Smooth muscle cell (in vitro differentiated cells): ENCODE results near the gene DPP7. TPM values are rescaled to one million over a fixed set of nuclear protein-coding genes. Genes with fewer than 3 reads are reported as not detected.
A peak's percentile ranks its signal among the peaks of the same experiment; 100 is the strongest.

Source experiments
- DNase-seq: peaks from one replicate; lab custom pipeline; 2025; ENCODE audit not compliant: unreplicated experiment; lab: John Stamatoyannopoulos, UW
- H2AFZ ChIP-seq: fragments of 200-600 bp; sonication (generic); 2 replicates; pipeline ENCODE4 v1.6.0; 2016; ENCODE audit warnings: antibody characterized with exemption, low read depth, mild to moderate bottlenecking
- H3F3A ChIP-seq: fragments of 200-600 bp; sonication (generic); 2 replicates; pipeline ENCODE4 v1.6.0; 2017; ENCODE audit warnings: antibody characterized with exemption, low read depth
- H3K27ac ChIP-seq: fragments of 200-600 bp; sonication (generic); 2 replicates; pipeline ENCODE4 v1.5.1; 2016; ENCODE audit warnings: low read depth, mild to moderate bottlenecking
- H3K27me3 ChIP-seq: fragments of 200-600 bp; sonication (generic); 2 replicates; pipeline ENCODE4 v1.6.1; 2016; ENCODE audit warnings: low read depth, mild to moderate bottlenecking
- H3K36me3 ChIP-seq: fragments of 200-600 bp; sonication (generic); 2 replicates; pipeline ENCODE4 v1.5.1; 2016; ENCODE audit warnings: low read depth
- H3K4me1 ChIP-seq: fragments of 200-600 bp; sonication (generic); 2 replicates; pipeline ENCODE4 v1.5.1; 2016; ENCODE audit warnings: low read depth
- H3K4me2 ChIP-seq: fragments of 200-600 bp; sonication (generic); 2 replicates; pipeline ENCODE4 v1.6.0; 2016; ENCODE audit warnings: mild to moderate bottlenecking
- H3K4me3 ChIP-seq: fragments of 200-600 bp; sonication (generic); 2 replicates; pipeline ENCODE4 v1.5.1; 2016; ENCODE audit warnings: mild to moderate bottlenecking
- H3K79me2 ChIP-seq: fragments of 200-600 bp; sonication (generic); 2 replicates; pipeline ENCODE4 v1.6.0; 2016; ENCODE audit warnings: low read depth, mild to moderate bottlenecking
- H3K9ac ChIP-seq: fragments of 200-600 bp; sonication (generic); 2 replicates; pipeline ENCODE4 v1.6.0; 2016; ENCODE audit warnings: low read depth
- H3K9me3 ChIP-seq: fragments of 200-600 bp; sonication (generic); replicated peaks from 2 replicates; pipeline ENCODE4 v1.5.1; 2016; ENCODE audit warnings: low read depth
- H4K20me1 ChIP-seq: fragments of 200-600 bp; sonication (generic); 2 replicates; pipeline ENCODE4 v1.6.0; 2016; ENCODE audit warnings: low read depth
- CTCF ChIP-seq: fragments of 200-600 bp; sonication (generic); IDR thresholded peaks from 2 replicates; pipeline ENCODE4 v1.5.1; 2017; ENCODE audit warnings: borderline replicate concordance, mild to moderate bottlenecking, antibody characterized with exemption; ENCODE audit not compliant: insufficient read depth, poor library complexity, severe bottlenecking
- WGBS: methylation state at CpG from one replicate; pipeline ENCODE4 v1.1.7; 2016; ENCODE audit warnings: low lambda C conversion rate; 5-methylcytosine and 5-hydroxymethylcytosine counted together
- polyA plus RNA-seq: library from polyadenylated mRNA; unstranded; fragments of >200 nt; fragmentation: Nextera tagmentation; extraction: Ambion mirVana; gene quantifications from 2 replicates; pipeline ENCODE4 v1.2.1, GENCODE V29; 2016
- total RNA-seq: library from RNA; depleted of rRNA; stranded (reverse); fragments of >200 nt; gene quantifications from 2 replicates; pipeline ENCODE4 v1.2.3, GENCODE V29; 2014

The DPP7 gene
- total and polyA plus RNA-seq, 2 experiments from 2014 or later = 51.4 to 170 TPM

GRCh38 chr9:137070906-137071275, 43.6 kb downstream of the DPP7 start:
- H3K36me3 ChIP-seq = no peaks in the 10 kb centered on the region
- H3K4me2 ChIP-seq = peak overlapping the region; percentile 95
- no peak overlapping the region for H3K9ac ChIP-seq
- H3K27me3 ChIP-seq = peaks cover 6% of the 10 kb centered on the region
- no peak overlapping the region for H3K27ac ChIP-seq
- peak overlapping the region; percentile 51 for H3K4me3 ChIP-seq
- peaks cover 8% of the 10 kb centered on the region for H3K4me1 ChIP-seq
- H3F3A ChIP-seq = no peaks in the 10 kb centered on the region
- no peaks in the 10 kb centered on the region for H4K20me1 ChIP-seq
- 23% methylated on average over 6 of the region's 6 CpGs for WGBS
- no peak for DNase-seq
- H2AFZ ChIP-seq = peak overlapping the region; percentile 51
- H3K79me2 ChIP-seq = no peaks in the 10 kb centered on the region
- no peak for TF ChIP-seq CTCF
- H3K9me3 ChIP-seq = no peaks in the 10 kb centered on the region

GRCh38 chr9:137070201-137070905, 44.2 kb downstream of the DPP7 start, which contains the start of gene SAPCD2:
SAPCD2 (minus strand) TSS chr9:137070557; CDS start chr9:137070460, 97 bp downstream.
- Histone ChIP-seq H3F3A (no peaks in the 10 kb centered on the region), H3K79me2 (no peaks in the 10 kb centered on the region), H3K36me3 (no peaks in the 10 kb centered on the region), H3K27me3 (peaks cover 6% of the 10 kb centered on the region), H4K20me1 (no peaks in the 10 kb centered on the region), H3K4me1 (peaks cover 8% of the 10 kb centered on the region), H3K4me2 (peak within 1 kb of the TSS; percentile 95), H2AFZ (peak within 1 kb of the TSS; percentile 51), H3K4me3 (peak within 1 kb of the TSS; percentile 51), H3K9me3 (no peaks in the 10 kb centered on the region), H3K9ac (no peak within 1 kb of the TSS), H3K27ac (no peak within 1 kb of the TSS)
- peak; percentile 52 for DNase-seq
- WGBS = under 1% methylated on average over 68 of the region's 74 CpGs
- TF ChIP-seq CTCF = no peak

- Histone ChIP-seq H3K79me2 (no peaks in the 10 kb centered on the region), H3K4me2 (peak overlapping the region; percentile 95), H3F3A (no peaks in the 10 kb centered on the region), H3K9me3 (no peaks in the 10 kb centered on the region), H3K4me1 (peaks cover 8% of the 10 kb centered on the region), H3K4me3 (peak overlapping the region; percentile 32), H3K27ac (no peak overlapping the region), H2AFZ (no peak overlapping the region), H3K27me3 (peaks cover 6% of the 10 kb centered on the region), H4K20me1 (no peaks in the 10 kb centered on the region), H3K9ac (no peak overlapping the region), H3K36me3 (no peaks in the 10 kb centered on the region)
- 7% methylated on average over 32 of the region's 52 CpGs for WGBS
- TF ChIP-seq CTCF = no peak
- no peak for DNase-seq
Observed at GRCh38 chr9:137069508-137070091, 44.9 kb downstream of the DPP7 start.
